ENCODE results near the gene CATSPER3.

CATSPER3 gene

DNA sequence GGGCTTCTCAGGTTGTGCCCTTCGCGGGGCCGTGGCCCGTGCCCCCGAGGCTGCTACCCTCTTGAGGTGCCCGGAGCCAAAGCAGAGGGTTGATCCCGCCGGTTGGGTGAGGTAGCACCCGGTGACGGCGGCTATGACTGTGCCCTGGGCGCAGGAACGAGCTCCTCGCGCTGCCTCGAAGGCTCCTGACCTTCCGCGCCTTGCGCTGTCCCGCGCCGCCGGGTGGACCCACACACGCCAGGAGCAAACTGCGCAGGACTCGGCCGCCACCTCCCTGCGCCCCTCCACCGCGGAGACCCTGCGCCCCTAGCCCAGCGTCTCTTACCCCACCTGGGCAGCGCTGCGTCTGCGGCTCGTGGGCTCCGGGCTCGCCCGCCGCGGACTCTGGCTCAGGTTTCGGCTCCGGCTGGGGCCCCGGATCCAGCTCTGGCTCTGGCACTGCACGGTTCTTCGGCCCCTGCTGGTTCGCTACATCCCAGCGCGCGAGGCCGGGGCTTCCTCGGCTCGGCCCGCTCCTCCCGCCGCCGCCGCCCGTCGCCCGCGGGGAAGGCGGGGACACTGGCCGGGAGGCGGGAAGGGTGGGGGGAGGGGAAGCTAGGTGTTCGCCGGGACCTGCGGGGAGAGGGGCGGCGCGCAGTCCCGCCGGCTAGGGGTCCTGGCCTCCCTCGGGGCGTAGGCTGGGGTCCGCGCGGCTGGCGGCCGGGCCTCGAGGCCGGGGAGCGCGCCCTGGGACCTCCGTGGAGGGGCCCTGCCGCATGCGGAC lies 71.7 kb downstream of the CATSPER3 start:
- DNase-seq (ENCODE audit: extremely low read depth in 1 of 2, low read depth in 1 of 2): no peak

DNA sequence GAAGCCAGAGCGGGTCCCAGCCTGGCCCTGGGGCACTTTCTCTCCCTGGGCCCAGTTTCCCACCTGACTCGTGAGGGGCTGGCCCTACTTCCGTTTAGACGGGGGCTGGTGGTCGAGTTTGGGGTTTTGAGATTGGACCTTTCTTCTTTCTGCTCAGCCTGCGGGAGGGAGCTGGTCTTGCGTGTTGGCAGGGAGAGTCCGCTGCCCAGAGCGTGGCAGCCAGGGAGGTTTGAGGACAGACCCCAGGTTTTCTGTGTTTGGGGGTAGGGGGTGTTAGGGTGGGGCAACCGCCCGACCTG lies 72.3 kb downstream of the CATSPER3 start:
- no peak for DNase-seq (ENCODE audit: extremely low read depth in 1 of 2, low read depth in 1 of 2)

DNA sequence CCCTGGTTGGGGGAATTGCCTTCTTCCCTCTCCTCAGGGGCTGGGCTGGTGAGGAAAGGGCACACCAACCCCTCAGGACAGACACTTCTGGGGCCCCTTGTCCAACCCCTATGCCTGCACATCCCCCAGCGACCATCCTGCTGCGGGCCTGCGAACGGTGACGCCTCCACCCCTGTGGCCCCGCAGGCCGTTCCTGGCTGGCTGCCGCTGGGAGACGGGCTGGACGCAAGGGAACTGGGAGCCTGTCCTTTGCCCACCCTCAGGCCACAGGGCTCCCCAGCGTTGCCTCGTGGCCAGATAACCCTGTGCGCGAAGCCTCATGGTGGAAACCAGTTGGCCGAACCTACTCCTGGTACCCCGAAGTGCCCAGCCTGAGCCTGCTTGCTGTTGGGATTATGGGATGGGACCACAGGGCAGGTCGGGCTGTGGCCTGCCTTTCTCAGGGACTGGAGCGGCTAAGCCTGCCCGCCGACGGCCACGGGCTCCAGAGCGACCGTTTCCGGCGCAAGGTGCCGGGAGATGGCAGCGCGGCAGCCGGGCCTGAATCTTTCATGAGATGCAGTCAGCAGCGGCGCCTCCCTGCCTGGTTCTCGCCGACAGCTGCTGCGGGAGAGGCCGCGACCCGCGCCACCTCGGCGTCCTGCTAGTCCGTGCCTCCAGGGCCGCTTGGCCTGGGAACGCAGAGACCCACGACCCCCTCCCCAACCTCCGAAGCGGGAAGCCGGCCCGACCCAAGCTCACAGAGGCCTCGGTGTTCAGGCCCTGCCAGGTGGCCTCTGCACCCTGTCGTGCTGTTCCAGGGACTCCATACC lies 72.8 kb downstream of the CATSPER3 start:
- DNase-seq (ENCODE audit: extremely low read depth in 1 of 2, low read depth in 1 of 2): no peak

DNA sequence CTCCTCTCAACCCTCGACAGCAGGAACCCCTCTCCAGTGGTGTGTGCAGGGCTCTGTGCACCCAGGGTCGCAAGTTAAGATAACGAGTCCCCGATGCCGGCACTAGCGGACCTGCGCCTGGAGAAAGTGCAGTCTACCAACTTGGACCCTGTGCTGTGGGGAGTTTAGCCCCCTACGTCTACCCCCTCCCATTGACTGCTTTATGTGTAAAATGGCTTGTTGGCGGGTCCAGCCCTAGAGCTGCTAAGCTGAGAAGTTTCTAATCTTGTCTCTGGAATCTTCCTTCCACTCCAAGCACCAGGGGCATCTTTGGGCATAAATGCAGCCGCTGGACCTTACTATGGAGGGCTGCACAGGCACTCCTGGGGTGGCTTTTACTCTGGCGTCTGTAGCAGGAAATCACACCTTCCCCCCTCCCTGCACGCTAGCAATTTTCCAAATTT lies 73.5 kb downstream of the CATSPER3 start:
- DNase-seq (ENCODE audit: extremely low read depth in 1 of 2, low read depth in 1 of 2): no peak

DNA sequence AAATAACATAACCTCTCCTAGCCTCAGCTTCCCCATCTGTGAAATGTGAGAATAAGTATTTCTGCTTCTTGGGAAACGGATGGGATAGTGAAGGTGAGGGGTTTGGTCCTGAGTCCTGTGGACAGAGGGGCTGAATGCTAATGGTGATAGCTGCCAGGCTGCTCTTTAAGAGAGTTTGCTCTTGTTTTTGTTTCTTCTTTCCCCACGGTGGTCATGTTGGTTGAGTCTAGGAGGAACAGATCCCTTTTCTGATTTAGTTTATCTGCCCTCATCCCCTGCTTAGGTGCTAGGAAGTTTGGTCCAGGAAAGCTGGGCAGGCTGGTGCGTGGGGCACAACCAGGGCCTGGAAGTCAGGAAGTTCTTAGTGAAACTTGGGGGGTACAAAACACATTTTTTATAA lies 74.0 kb downstream of the CATSPER3 start:
- DNase-seq (ENCODE audit: extremely low read depth in 1 of 2, low read depth in 1 of 2): no peak

DNA sequence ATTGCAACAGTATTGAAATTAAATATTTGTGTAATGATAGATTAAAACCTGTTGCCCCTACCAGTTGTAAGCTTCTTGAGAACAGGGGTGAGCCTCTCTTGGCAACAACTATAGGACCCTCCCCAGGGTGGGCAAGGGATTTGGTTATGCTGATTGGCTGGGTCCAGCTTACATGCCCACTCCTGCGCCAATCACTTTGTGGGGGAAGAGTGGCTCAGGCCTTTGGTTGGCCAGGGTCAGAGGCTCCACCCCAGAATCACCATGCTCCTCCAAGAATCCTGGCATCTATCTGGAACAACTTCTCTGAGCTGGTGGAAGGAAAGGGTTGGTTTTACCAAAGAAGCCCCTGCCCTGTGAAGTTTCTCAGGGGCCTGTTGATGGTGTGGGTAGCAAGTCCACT lies 74.9 kb downstream of the CATSPER3 start:
- DNase-seq (ENCODE audit: extremely low read depth in 1 of 2, low read depth in 1 of 2): no peak

DNA sequence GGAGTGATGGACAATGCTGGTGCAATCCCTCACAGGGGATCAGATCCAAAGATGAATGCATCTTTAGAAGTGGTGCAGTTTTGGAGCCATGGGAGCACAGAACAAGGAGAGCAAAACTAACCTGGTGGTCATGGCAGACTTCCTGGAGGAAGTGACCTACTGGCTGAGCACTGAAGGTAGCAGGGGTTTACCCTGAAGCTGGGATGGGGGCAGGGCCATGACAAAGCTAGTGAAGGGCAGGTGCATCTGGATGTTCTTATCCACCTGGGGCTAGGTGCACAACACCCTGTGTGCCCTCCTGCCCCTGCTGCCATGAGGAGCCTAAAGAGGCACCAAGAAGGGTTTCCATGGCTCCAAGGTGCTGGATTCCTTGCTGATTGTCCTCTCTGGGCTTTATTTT lies 77.8 kb downstream of the CATSPER3 start:
- no peak for DNase-seq (ENCODE audit: extremely low read depth in 1 of 2, low read depth in 1 of 2)

DNA sequence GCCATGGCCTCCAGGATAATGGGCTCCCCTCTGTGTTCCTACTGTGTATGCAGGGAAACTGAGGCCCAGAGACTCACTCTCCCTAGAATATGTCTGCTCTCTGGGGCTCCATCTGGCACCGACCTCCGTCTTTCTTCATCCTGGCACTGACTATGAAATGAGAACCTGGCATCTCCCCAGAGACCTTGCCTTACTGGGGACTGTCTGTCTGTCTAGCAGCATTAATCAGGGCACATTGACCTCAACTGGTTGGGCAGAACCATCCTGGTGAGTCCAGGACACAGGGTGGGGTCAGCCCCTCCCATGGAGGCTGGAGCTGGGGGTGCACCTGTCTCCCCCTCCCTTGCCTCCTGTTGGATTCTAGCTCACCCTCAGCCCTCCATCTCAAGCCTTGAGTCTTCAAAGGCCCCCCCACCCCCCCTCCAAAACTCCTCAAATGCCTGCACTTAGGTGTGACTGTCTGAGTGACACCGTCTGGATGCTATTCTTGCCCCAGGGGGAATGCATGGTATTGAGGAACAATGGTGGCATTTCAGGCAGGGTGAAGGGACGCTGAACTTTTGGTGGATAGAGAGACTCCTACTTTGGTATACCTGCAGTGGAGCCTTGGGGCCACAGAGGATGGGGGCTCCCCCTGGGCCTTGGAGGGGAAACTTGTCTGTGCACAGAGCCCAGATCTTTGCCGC lies 79.1 kb downstream of the CATSPER3 start:
- DNase-seq (ENCODE audit: extremely low read depth in 1 of 2, low read depth in 1 of 2): no peak

DNA sequence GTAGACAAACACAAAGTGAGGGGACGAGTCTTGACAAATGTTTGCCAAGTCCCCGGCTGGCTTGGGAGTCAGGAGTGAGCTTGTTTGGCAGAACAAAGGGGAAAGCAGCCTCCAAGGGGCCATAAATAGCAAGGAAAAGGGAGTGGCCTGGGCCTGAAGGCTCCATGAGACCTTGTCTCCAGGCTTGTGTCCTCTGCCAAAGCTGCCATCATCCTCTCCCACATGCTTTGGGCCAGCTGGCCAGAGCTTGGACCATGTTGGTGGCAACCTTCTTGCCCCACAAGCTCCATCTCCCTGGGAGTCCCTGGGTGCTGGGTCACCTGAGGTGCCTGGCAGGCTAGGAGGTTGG lies 79.6 kb downstream of the CATSPER3 start:
- no peak for DNase-seq (ENCODE audit: extremely low read depth in 1 of 2, low read depth in 1 of 2)

DNA sequence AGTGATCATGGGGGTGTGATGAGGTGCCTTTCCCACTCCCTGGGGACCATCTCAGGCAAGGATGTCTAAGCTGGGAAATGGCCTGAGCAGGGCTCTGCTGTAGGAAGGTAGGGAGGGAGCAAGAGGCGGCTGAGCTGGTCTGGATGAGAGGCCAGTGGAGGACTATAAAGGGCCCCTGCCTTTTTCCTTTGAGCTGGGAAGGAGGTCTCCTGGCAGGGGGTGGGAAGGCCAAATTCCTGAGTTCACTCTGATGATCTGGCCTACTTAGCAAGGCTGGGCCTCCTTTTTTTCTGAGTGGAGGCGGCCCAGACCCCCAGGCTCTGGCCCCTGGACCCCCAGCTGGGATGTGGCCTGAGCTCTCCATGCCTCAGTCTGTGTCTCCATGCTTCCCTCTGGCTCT lies 80.6 kb downstream of the CATSPER3 start:
- DNase-seq (ENCODE audit: extremely low read depth in 1 of 2, low read depth in 1 of 2): no peak

DNA sequence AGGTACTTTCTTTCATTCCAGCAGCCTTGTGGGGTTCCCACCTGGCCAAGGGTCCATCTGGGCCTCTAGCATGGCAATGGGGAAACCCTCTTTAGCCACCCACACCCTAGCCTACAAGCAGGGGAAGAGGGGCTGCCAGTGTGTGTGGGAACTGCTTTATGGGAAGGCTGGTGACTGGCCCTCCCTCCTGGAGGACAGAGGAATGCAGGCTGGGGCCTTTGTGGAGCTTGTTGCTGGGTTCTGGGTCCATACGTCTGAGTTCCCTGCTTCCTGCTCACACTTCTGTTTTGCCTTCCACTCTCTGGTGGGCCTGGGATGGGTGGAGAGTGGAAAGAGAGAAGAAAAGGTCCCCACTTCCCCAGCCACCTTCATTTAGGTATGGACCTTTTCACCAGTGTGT lies 81.2 kb downstream of the CATSPER3 start:
- DNase-seq (ENCODE audit: extremely low read depth in 1 of 2, low read depth in 1 of 2): no peak

DNA sequence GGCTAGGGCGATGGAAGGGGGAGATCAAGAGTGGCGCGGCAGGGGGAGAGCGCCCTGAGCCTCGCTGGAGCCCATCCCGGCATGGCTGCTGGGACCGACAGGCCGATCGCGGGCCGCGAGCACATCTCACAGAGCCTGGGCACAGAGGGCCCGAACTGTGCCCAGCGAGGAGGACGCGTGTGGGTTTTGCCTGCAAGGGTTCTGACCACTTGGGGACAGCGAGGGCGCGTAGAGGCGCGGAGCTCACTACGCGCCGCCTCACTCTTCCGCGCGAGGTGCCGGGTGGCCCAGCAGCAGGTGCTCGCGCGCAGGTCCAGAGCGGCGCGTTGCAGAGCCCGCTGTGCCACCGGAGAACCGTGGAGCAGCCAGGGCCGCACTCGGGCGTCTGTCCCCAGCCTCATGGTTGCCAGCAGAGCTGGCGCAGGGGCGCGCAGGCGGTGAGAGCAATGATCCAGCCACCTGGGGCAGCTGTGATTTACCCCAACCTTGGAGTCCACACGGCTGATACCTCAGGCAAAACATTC lies 82.6 kb downstream of the CATSPER3 start:
- no peak for DNase-seq (ENCODE audit: extremely low read depth in 1 of 2, low read depth in 1 of 2)

DNA sequence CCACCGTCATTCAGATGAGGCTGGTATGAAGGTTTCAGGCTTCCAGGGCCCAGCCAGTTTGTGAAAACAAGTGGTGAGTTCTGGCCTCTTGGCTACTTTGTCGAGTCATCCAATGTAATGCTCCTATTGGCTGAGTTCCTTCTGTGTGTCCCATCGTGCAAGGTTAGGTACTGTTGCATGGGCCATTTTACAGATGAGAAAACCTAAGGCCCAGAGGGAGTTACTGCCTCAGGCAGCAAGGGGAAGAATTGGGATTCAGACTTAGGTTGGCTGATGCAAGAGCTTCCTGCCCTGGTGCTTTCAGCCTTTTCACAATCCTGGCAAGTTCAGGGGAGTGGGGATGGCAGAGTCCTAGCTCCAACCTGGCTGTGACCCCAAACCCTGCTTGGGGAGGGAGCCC lies 83.7 kb downstream of the CATSPER3 start:
- DNase-seq (ENCODE audit: extremely low read depth in 1 of 2, low read depth in 1 of 2): no peak

DNA sequence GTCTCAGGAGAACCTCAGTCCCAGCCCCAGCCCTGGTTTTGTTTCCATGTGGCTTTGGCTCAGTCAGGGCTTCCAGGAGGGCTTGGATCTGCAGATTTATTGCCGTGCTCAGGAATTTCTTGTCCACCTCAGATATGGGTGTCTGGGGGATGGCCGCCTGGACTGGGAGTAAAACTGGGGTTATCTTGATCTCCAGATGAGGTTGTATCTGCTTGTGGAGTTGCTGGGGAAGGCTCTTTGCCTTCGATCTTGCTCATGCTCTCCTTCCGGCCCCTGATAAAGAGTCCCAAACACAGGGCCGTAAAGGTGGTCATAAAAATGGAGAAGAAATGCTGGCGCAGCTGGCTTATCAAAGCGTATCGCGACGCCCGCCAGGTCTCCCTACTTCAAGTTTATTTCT lies 84.2 kb downstream of the CATSPER3 start:
- DNase-seq (ENCODE audit: extremely low read depth in 1 of 2, low read depth in 1 of 2): no peak

DNA sequence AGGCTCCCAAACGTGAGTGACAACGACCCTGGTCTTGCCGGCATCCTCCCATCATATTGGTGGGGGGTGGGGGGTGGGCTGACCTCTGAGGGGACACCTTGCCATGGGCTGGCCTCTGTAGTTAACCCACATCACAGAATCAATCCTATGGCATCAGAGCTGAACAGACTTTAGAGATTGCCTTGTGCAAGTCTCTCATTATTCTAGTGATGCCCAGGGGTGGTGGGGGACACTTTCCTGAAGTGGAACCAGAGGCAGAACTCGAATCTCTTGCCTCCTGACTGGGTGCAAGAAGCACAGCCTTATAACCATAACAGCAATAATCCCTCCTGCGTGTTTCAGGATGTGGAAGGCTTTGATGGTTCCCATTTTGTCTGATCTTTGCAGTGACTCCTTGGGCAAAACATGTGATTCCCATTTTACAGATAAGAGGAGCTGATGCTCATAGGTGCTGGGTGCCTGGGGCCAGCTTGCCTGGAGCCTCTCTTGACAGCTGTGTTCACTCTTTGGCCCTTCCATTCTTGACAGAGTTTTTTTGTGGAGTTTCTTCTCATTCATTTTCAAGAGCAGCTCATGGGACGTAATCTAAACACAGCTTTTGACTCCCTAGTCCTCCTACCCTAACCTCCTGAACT lies 84.9 kb downstream of the CATSPER3 start:
- no peak for DNase-seq (ENCODE audit: extremely low read depth in 1 of 2, low read depth in 1 of 2)

DNA sequence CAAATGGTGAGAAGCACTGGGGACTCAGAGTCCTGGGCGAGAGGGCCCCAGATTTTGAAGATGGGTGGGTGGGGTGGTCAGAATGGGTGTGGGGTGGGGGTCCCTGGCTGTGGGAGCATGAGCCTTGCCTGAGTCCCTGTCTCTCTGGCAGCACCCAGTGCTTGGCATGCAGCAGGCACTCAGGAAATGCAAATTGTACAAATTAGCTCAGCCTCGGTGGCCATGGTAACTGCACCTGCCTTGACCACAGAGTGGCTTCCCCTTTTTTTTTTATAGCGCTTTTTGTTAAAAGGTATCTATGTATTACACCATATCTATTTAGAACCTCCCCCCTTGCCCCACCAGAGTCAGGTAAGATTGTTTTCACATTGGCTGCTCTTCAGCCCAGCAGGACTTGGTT lies 85.6 kb downstream of the CATSPER3 start:
- no peak for DNase-seq (ENCODE audit: extremely low read depth in 1 of 2, low read depth in 1 of 2)

DNA sequence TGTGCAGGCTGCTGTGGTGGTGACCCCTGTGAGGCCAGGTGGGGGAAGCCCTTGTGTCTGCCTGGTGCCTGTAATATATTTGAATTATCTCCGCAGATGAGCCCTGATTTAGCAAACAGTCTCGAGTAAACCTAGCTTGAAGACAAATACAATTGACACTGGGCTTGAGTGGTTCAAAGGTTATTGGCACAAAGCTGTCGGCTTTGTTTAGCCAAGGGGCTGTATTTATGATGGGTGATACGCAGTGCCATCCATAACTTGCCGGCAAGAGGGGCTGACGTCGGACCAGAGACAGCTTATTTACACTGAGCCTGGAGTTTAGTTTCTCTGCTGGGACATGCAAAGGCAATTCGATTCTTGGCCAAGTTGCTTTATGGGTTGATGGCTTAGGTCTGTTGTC lies 86.3 kb downstream of the CATSPER3 start:
- DNase-seq (ENCODE audit: extremely low read depth in 1 of 2, low read depth in 1 of 2): no peak

DNA sequence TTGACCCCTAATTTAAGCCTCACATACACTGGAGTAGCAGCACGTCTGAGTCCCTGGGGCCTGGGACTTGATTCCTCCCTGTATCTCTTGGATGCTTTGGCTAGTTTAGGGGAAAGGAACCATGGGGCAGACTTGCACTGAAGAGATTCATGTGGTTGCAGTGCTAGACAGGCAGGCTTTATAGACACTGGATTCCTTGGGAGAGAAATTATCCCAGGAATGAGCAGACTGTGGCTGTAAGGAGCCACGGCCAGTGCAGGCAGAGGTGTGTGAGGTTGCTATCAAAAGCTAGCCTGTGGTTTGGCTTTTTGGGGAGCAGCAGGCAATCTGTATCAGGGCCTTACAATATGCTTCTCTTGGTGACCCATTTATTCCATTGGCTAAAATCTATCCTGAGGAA lies 86.8 kb downstream of the CATSPER3 start:
- no peak for DNase-seq (ENCODE audit: extremely low read depth in 1 of 2, low read depth in 1 of 2)

DNA sequence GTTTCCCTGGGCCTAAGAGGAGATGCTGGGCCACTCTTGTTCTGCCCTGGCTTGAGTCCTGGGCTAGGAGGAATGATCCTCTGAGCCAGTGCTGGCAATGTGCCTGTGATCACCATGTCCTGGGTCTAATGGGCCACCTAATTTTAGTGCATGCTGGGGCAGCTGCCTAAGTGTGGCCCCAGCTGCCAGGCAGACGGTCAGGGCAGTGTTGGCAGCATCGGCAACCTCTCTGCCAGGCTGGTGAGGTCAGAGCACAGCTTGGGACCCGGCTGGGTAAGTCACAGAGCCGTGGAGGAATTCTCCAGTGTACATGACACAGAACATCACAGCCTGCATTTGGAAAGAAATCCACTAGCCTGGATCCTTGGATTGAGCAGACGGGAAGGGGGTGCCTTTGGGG lies 87.7 kb downstream of the CATSPER3 start:
- no peak for DNase-seq (ENCODE audit: extremely low read depth in 1 of 2, low read depth in 1 of 2)

DNA sequence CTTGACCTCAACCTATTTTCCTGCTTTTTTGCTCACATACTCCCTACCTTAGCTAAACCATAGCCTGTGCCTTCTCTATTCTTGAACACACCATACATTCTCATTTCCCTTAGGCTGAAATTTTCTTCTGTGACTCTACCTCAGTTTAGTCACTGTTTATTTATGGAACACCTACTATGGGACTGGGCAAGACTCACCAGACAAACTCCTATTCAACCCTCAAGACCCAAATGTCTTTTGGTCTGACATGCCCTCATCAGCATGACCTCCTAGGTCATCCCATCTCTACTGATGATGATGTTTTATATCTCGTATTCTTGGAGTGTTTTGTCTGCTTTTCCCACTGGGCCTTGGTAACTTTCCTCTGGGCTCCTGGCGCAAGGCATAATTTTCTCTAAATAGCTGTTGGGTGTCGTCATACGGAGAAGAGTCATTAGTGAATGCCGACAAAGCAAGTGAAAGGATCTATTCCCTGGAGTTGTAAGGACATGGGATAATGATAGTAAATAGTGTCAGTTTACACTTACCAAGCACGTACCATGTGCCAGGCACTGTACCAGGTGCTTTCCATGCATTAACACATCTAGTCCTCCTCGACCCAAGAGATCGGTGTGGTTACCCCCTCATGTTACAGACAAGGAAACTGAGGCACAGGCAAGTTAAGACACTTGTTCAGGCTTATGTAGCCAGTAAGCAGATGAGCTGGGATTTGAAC lies 88.8 kb downstream of the CATSPER3 start:
- DNase-seq (ENCODE audit: extremely low read depth in 1 of 2, low read depth in 1 of 2): no peak

DNA sequence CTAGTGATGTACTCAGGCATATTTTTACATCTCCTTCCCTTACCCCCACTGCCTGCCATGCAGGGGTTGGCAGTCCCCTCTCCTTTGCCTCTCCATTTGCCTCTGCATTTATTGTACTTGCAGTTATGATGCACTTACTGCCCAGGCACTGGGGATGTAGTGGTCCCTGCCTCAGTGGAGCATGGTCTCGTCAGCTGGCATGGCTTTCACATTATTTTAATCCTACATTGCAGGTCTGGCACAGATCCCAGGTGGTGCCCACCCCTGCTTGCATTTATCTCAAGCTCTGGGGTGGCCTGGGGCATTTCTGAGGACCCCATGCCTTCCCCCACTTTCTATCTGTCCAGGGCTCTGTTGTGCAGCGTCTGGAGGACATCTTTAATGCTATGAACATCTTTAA lies 89.5 kb downstream of the CATSPER3 start:
- DNase-seq (ENCODE audit: extremely low read depth in 1 of 2, low read depth in 1 of 2): no peak

All from stimulated activated CD8-positive, alpha-beta memory T cell treated with anti-CD3 and anti-CD28 coated beads, Interleukin-7, amount 100 ng/mL, for 48 hours (primary cell).